ENCODE results near the gene POLR2J3. TPM values are rescaled to one million over a fixed set of nuclear protein-coding genes. Genes with fewer than 3 reads are reported as not detected.

POLR2J3 gene
- total and polyA plus RNA-seq, 2 of the 4 experiments (the other 2 are of a cell fraction), result 14.2 to 14.7 TPM

Other genes starting within 250 kb of the POLR2J3 start
- not detected in 2 replicates for gene SPDYE6, start 216.1 kb downstream of the POLR2J3 start, total RNA-seq (2012; rRNA removed)
- not detected in 2 replicates for gene SPDYE6, start 216.1 kb downstream of the POLR2J3 start, polyA plus RNA-seq (2012; rRNA removed)
- 6.5 and 9.4 TPM in 2 replicates for gene PRKRIP1, start 176.2 kb downstream of the POLR2J3 start, total RNA-seq (2012; rRNA removed)
- gene PRKRIP1, start 176.2 kb downstream of the POLR2J3 start, polyA plus RNA-seq (2012; rRNA removed), result 21.6 and 21.8 TPM in 2 replicates
- gene ORAI2, start 139.0 kb downstream of the POLR2J3 start, total RNA-seq (2012; rRNA removed), result 52.0 and 52.2 TPM in 2 replicates
- gene ORAI2, start 139.0 kb downstream of the POLR2J3 start, polyA plus RNA-seq (2012; rRNA removed), result 58.3 and 73.5 TPM in 2 replicates
- gene ALKBH4, start 107.7 kb downstream of the POLR2J3 start, total RNA-seq (2012; rRNA removed), result 6.1 and 7.2 TPM in 2 replicates
- gene ALKBH4, start 107.7 kb downstream of the POLR2J3 start, polyA plus RNA-seq (2012; rRNA removed), result 7.4 and 8.1 TPM in 2 replicates
- 13.3 and 20.3 TPM in 2 replicates for gene LRWD1, start 107.6 kb downstream of the POLR2J3 start, total RNA-seq (2012; rRNA removed)
- 27.2 and 31.6 TPM in 2 replicates for gene LRWD1, start 107.6 kb downstream of the POLR2J3 start, polyA plus RNA-seq (2012; rRNA removed)
- gene POLR2J, start 93.7 kb downstream of the POLR2J3 start, total RNA-seq (2012; rRNA removed), result 20.8 and 31.1 TPM in 2 replicates
- gene POLR2J, start 93.7 kb downstream of the POLR2J3 start, polyA plus RNA-seq (2012; rRNA removed), result 92.6 and 134 TPM in 2 replicates
- gene RASA4B, start 54.8 kb downstream of the POLR2J3 start, total RNA-seq (2012; rRNA removed), result 1.8 and 3.3 TPM in 2 replicates
- 7.7 and 9.3 TPM in 2 replicates for gene RASA4B, start 54.8 kb downstream of the POLR2J3 start, polyA plus RNA-seq (2012; rRNA removed)
- gene UPK3BL2, start 28.9 kb downstream of the POLR2J3 start, total RNA-seq (2012; rRNA removed), result 0.18 and 0.56 TPM in 2 replicates
- 4.6 and 5.7 TPM in 2 replicates for gene UPK3BL2, start 28.9 kb downstream of the POLR2J3 start, polyA plus RNA-seq (2012; rRNA removed)
- gene SPDYE2, start 21.4 kb downstream of the POLR2J3 start, total RNA-seq (2012; rRNA removed), result not detected in 2 replicates
- gene SPDYE2, start 21.4 kb downstream of the POLR2J3 start, polyA plus RNA-seq (2012; rRNA removed), result not detected in 2 replicates
- 3.3 and 3.8 TPM in 2 replicates for gene RASA4, start 44.2 kb upstream of the POLR2J3 start, total RNA-seq (2012; rRNA removed)
- gene RASA4, start 44.2 kb upstream of the POLR2J3 start, polyA plus RNA-seq (2012; rRNA removed), result 18.6 and 21.4 TPM in 2 replicates
- gene UPK3BL1, start 70.2 kb upstream of the POLR2J3 start, total RNA-seq (2012; rRNA removed), result 1.6 and 2.8 TPM in 2 replicates
- 21.1 and 23.9 TPM in 2 replicates for gene UPK3BL1, start 70.2 kb upstream of the POLR2J3 start, polyA plus RNA-seq (2012; rRNA removed)
- not detected in 2 replicates for gene SPDYE2B, start 77.7 kb upstream of the POLR2J3 start, total RNA-seq (2012; rRNA removed)
- not detected in 2 replicates for gene SPDYE2B, start 77.7 kb upstream of the POLR2J3 start, polyA plus RNA-seq (2012; rRNA removed)
- gene POLR2J2, start 99.1 kb upstream of the POLR2J3 start, total RNA-seq (2012; rRNA removed), result 0.83 and 1.3 TPM in 2 replicates
- 1.3 and 1.6 TPM in 2 replicates for gene POLR2J2, start 99.1 kb upstream of the POLR2J3 start, polyA plus RNA-seq (2012; rRNA removed)
- 4.3 and 6.4 TPM in 2 replicates for gene FAM185A, start 176.4 kb upstream of the POLR2J3 start, total RNA-seq (2012; rRNA removed)
- gene FAM185A, start 176.4 kb upstream of the POLR2J3 start, polyA plus RNA-seq (2012; rRNA removed), result 3.0 and 3.6 TPM in 2 replicates